ENCODE measurements around the gene ATF6.

- no peak for TF ChIP-seq EP300 (IDR thresholded peaks at IDR 0.05)
- no peak for TF ChIP-seq CTCF (IDR thresholded peaks at IDR 0.05)
Observed at GRCh38 chr1:161886589-161886988, 120.5 kb downstream of the ATF6 start.
